HS-5 (cell line): ENCODE data around the gene LSM12.

Experiments
- DNase-seq: peaks from one replicate; pipeline ENCODE4 v3.0.0-alpha.2; 2012; ENCODE audit warnings: low read depth

The LSM12 gene

GRCh38 chr17:43987131-43988021 is 79.1 kb downstream of the LSM12 start:
- DNase-seq = no peak

GRCh38 chr17:43986225-43986981 is 80.1 kb downstream of the LSM12 start:
- DNase-seq = no peak

GRCh38 chr17:43984521-43984920 is 82.0 kb downstream of the LSM12 start:
- DNase-seq = no peak
